Measurements from ENCODE around the gene SRBD1. TPM values are rescaled to one million over a fixed set of nuclear protein-coding genes. Genes with fewer than 3 reads are reported as not detected.

Gene SRBD1
- total RNA-seq, 4 donors from 2014 or later: 7.2 to 12.9 (median 9.9) TPM

- intact Hi-C loops (cut with DNase I; ENCODE audit: low total_unique reads): no loop called here
- no peak for DNase-seq (ENCODE audit: low spot score in 2 of 2)
- H3K4me3 ChIP-seq (ENCODE audit: low read depth, poor library complexity, severe bottlenecking): no peak overlapping the region
- TF ChIP-seq, protein P1, sequence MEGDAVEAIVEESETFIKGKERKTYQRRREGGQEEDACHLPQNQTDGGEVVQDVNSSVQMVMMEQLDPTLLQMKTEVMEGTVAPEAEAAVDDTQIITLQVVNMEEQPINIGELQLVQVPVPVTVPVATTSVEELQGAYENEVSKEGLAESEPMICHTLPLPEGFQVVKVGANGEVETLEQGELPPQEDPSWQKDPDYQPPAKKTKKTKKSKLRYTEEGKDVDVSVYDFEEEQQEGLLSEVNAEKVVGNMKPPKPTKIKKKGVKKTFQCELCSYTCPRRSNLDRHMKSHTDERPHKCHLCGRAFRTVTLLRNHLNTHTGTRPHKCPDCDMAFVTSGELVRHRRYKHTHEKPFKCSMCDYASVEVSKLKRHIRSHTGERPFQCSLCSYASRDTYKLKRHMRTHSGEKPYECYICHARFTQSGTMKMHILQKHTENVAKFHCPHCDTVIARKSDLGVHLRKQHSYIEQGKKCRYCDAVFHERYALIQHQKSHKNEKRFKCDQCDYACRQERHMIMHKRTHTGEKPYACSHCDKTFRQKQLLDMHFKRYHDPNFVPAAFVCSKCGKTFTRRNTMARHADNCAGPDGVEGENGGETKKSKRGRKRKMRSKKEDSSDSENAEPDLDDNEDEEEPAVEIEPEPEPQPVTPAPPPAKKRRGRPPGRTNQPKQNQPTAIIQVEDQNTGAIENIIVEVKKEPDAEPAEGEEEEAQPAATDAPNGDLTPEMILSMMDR (IDR thresholded peaks at IDR 0.05): no peak
- no peak for TF ChIP-seq POLR2A (IDR thresholded peaks at IDR 0.05)
Measured at GRCh38 chr2:45403036-45403435, 208.0 kb downstream of the SRBD1 start.

- DNase-seq (ENCODE audit: low spot score in 2 of 2): no peak
- no peak for TF ChIP-seq POLR2A (IDR thresholded peaks at IDR 0.05)
- TF ChIP-seq, protein P1 (IDR thresholded peaks at IDR 0.05): no peak
- WGBS, 2 donors: 72 to 86% methylated on average over 5 of the region's 5 CpGs
- intact Hi-C loops (cut with DNase I; ENCODE audit: low total_unique reads): no loop called here
- H3K4me3 ChIP-seq (ENCODE audit: low read depth, poor library complexity, severe bottlenecking): no peak overlapping the region
Measured at GRCh38 chr2:45401431-45401922, 209.6 kb downstream of the SRBD1 start.

DNA sequence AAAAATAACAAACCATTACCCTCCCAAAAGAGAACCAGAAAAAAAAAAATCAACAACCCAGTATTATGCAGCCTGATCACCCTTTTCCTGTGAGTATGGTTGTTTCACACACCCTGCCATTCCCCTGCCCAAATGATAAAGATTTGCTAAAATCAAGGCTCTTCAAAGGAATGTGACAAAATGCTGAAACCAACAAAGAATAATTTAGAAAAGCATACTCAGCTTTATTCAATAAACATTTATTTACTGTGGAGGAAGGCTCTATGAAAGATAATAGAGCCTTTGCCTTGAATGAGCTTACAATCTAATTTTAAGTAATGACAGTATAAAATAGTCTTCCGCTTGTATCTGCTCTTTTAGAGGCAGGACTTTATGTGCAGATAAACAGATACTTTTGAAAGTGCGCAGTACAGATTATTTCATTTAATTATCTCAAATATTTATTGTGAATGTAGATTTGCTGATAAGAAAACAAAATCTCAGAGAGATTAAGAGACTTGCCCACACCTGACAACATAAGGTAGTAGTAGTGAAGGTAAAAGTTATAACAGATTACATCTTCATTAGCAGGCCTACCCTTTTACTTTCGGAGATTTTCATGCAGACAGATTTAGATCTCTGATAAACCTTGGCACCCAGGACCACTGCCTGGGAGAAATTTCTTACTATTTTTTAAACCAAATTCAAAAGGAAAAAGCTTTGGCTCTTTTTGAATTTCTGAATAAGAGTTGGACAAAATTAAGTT is 211.9 kb downstream of the SRBD1 start:
- TF ChIP-seq, protein P1 (IDR thresholded peaks at IDR 0.05): no peak
- TF ChIP-seq POLR2A (IDR thresholded peaks at IDR 0.05): no peak
- intact Hi-C loops (cut with DNase I; ENCODE audit: low total_unique reads): no loop called here
- no peak overlapping the region for H3K4me3 ChIP-seq (ENCODE audit: low read depth, poor library complexity, severe bottlenecking)
- DNase-seq (ENCODE audit: low spot score in 2 of 2): no peak
- WGBS, 2 donors: 87 to 95% methylated on average over 3 of the region's 3 CpGs

DNA sequence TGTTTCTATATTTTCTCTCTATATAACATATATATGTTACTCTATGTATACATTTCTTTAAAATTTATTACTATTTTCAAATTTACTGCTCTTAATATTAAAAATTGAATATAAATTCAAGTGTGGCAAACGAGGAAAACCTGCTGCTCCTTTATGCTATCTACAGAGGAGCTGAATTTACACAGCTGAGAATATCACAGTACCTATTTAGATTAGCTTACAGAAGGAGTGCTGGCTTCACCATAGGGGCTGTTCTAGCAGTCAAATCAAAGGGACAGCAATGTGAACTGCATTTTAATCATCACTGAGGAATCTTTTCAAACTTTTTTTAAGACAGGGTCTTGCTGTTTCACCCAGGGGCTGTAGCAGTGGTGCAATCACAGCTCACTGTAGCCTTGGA is 213.8 kb downstream of the SRBD1 start:
- intact Hi-C loops (cut with DNase I; ENCODE audit: low total_unique reads): no loop called here
- no peak overlapping the region for H3K4me3 ChIP-seq (ENCODE audit: low read depth, poor library complexity, severe bottlenecking)
- no peak for TF ChIP-seq POLR2A (IDR thresholded peaks at IDR 0.05)
- no peak for DNase-seq (ENCODE audit: low spot score in 2 of 2)
- WGBS, 2 donors: 92 to 95% methylated on average over 1 of the region's 1 CpG

GRCh38 chr2:45396671-45397070 is 214.4 kb downstream of the SRBD1 start:
- TF ChIP-seq, protein P1 (IDR thresholded peaks at IDR 0.05): no peak
- no peak for TF ChIP-seq POLR2A (IDR thresholded peaks at IDR 0.05)
- intact Hi-C loops (cut with DNase I; ENCODE audit: low total_unique reads): no loop called here
- WGBS, 2 donors: 86 to 94% methylated on average over 1 of the region's 1 CpG
- no peak overlapping the region for H3K4me3 ChIP-seq (ENCODE audit: low read depth, poor library complexity, severe bottlenecking)
- DNase-seq (ENCODE audit: low spot score in 2 of 2): no peak

DNA sequence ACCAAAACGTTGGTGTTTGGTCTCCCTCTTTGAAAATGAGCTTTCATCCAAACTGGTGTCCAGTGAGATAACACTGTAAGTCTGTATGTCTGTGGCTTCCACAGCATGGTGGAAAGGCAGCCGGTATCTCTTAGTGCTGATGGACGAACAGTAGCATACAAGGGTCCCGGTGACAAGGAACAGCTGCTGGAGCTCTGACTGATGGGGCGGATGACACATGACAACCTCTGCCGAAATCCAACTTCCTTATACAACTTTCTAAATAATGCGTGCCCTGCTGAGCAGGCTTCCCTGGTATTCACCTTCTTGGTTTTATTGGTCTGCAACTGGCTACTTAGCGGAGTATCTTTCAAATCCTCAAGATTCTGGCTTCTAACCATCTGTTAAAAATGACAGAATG is 216.2 kb downstream of the SRBD1 start:
- 91 to 93% methylated on average over 8 of the region's 8 CpGs for WGBS, 2 donors
- H3K4me3 ChIP-seq (ENCODE audit: low read depth, poor library complexity, severe bottlenecking): no peak overlapping the region
- intact Hi-C loops (cut with DNase I; ENCODE audit: low total_unique reads): no loop called here
- no peak for DNase-seq (ENCODE audit: low spot score in 2 of 2)
- TF ChIP-seq, protein P1 (IDR thresholded peaks at IDR 0.05): no peak
- TF ChIP-seq POLR2A (IDR thresholded peaks at IDR 0.05): no peak

Measured in lower leg skin (tissue), 4 donors.